NB4 (cell line): ENCODE data around the gene CFAP91.

Experiments
- DNase-seq: peaks from one replicate; pipeline ENCODE4 v3.0.0; 2010; ENCODE audit warnings: low read depth
- H3K4me3 ChIP-seq: one replicate; pipeline ENCODE4 v1.5.1; 2011; ENCODE audit warnings: mild to moderate bottlenecking, low read depth, low read length, moderate library complexity
- CTCF ChIP-seq: IDR thresholded peaks from one replicate; pipeline ENCODE4 v1.5.1; 2012; ENCODE audit warnings: low read depth, low read length
- MYC ChIP-seq: IDR thresholded peaks from 2 replicates; pipeline ENCODE4 v1.6.1; 2011; ENCODE audit warnings: low read depth, low read length
- POLR2A ChIP-seq: IDR thresholded peaks from 2 replicates; pipeline ENCODE4 v1.6.1; 2011; ENCODE audit warnings: mild to moderate bottlenecking; ENCODE audit not compliant: insufficient read length; ENCODE audit errors: extremely low read depth
- TF ChIP-seq, protein P1 (sequence below): IDR thresholded peaks from 2 replicates; pipeline ENCODE4 v1.6.1; 2011; ENCODE audit warnings: low read depth, low read length

CFAP91 gene

GRCh38 chr3:119741657-119742590, 39.1 kb downstream of the CFAP91 start:
- no peak for TF ChIP-seq CTCF
- TF ChIP-seq, protein P1, sequence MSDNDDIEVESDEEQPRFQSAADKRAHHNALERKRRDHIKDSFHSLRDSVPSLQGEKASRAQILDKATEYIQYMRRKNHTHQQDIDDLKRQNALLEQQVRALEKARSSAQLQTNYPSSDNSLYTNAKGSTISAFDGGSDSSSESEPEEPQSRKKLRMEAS, result no peak
- no peak for TF ChIP-seq MYC
- TF ChIP-seq POLR2A, result no peak
- no peak overlapping the region for H3K4me3 ChIP-seq
- peak; percentile 19 for DNase-seq

GRCh38 chr3:119743921-119744320, 41.1 kb downstream of the CFAP91 start:
- H3K4me3 ChIP-seq, result no peak overlapping the region
- no peak for DNase-seq
- no peak for TF ChIP-seq MYC
- TF ChIP-seq, protein P1, result no peak
- no peak for TF ChIP-seq POLR2A
- no peak for TF ChIP-seq CTCF

GRCh38 chr3:119745942-119746341, 43.1 kb downstream of the CFAP91 start:
- TF ChIP-seq POLR2A, result no peak
- TF ChIP-seq, protein P1, result no peak
- no peak for TF ChIP-seq CTCF
- no peak for TF ChIP-seq MYC
- no peak overlapping the region for H3K4me3 ChIP-seq
- no peak for DNase-seq

DNA sequence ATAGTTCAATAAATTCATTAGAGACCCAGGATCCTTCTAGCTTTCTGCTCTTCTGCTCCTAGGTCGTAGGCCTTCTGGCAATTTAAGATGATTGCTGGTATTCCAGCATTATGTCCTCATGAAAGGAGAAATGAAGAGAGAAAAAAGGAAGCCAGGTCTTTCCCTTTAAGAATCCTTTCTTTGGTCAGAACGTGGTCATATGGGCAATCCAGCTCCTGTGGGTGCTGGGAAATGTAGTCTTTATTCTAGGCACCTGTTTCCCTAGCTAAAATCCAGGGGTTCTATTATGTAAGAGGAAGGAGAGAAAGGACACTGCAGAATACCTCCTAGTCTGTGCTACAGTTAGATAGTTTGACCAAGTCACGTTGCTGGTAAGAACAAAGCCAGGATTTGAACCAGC, 43.6 kb downstream of the CFAP91 start:
- DNase-seq, result no peak
- no peak overlapping the region for H3K4me3 ChIP-seq
- no peak for TF ChIP-seq POLR2A
- TF ChIP-seq, protein P1, result no peak
- no peak for TF ChIP-seq MYC
- TF ChIP-seq CTCF, result no peak

- TF ChIP-seq MYC (no peak), POLR2A (no peak), CTCF (no peak)
- TF ChIP-seq, protein P1, result no peak
- DNase-seq, result no peak
- H3K4me3 ChIP-seq, result no peak overlapping the region
Observed at GRCh38 chr3:119747357-119747756, 44.5 kb downstream of the CFAP91 start.
